ENCODE results near the gene CA5A. TPM values are rescaled to one million over a fixed set of nuclear protein-coding genes. Genes with fewer than 3 reads are reported as not detected.

Gene CA5A
- total and polyA plus RNA-seq, 2 of the 13 experiments (the other 11 are each of a cell fraction or from before 2014, with no cell fraction given) = 66.8 to 106 TPM

DNA sequence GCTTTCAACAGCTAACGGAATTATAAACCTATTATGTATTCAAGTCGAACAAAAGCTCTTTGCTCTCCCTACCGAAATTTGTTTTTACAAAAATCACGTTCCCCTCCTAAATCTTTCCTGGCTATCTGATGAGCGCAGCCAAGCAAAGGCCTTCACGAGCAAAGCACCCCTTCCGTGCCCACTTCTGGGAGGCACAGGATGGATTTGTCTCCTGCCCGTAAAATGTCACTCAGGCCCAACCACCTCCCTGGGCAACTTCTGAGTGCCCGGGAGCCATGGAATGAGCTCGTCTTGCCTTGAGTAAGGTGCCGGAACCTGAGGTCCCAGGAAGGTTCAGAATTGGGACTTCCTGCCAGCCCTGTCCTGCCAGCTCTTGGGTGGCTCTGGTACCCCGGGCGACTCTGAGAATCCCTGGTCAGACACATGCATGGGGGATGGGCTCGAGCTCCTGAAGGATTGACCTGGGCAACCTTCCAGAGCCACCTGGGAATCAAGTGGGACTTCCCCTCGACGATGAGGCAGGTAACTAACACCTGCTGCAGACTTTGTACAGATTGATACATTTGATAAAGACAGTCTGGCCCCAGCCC, 86.8 kb downstream of the CA5A start (continued):
- peak; percentile 25; the same call in 1 of the 2 replicates for TF ChIP-seq SNAI1 (CRISPR knock-in tag; IDR thresholded peaks at IDR 0.05; ENCODE audit: borderline replicate concordance)
- no peak for TF ChIP-seq ZNF749 (CRISPR knock-in tag; IDR thresholded peaks at IDR 0.05; ENCODE audit: borderline replicate concordance)
- TF ChIP-seq, protein P1, sequence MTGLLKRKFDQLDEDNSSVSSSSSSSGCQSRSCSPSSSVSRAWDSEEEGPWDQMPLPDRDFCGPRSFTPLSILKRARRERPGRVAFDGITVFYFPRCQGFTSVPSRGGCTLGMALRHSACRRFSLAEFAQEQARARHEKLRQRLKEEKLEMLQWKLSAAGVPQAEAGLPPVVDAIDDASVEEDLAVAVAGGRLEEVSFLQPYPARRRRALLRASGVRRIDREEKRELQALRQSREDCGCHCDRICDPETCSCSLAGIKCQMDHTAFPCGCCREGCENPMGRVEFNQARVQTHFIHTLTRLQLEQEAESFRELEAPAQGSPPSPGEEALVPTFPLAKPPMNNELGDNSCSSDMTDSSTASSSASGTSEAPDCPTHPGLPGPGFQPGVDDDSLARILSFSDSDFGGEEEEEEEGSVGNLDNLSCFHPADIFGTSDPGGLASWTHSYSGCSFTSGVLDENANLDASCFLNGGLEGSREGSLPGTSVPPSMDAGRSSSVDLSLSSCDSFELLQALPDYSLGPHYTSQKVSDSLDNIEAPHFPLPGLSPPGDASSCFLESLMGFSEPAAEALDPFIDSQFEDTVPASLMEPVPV (CRISPR knock-in tag; IDR thresholded peaks at IDR 0.05) = no peak
- TF ChIP-seq ZNF484 (CRISPR knock-in tag; IDR thresholded peaks at IDR 0.05; ENCODE audit: borderline replicate concordance, low read depth) = no peak
- TF ChIP-seq PCBP1 (IDR thresholded peaks at IDR 0.05; ENCODE audit: borderline replicate concordance, low read depth, low read length) = peak; percentile 15; the same call in 1 of the 2 replicates
- TF ChIP-seq RBM39 (IDR thresholded peaks at IDR 0.05; ENCODE audit: low read depth, low read length, poor library complexity, severe bottlenecking) = no peak
- no peak for TF ChIP-seq ZNF775 (CRISPR knock-in tag; IDR thresholded peaks at IDR 0.05; ENCODE audit: borderline replicate concordance)
- no peak for TF ChIP-seq HNRNPH1 (optimal IDR thresholded peaks at IDR 0.05; ENCODE audit: low read depth, low read length)
- TF ChIP-seq, protein P2, sequence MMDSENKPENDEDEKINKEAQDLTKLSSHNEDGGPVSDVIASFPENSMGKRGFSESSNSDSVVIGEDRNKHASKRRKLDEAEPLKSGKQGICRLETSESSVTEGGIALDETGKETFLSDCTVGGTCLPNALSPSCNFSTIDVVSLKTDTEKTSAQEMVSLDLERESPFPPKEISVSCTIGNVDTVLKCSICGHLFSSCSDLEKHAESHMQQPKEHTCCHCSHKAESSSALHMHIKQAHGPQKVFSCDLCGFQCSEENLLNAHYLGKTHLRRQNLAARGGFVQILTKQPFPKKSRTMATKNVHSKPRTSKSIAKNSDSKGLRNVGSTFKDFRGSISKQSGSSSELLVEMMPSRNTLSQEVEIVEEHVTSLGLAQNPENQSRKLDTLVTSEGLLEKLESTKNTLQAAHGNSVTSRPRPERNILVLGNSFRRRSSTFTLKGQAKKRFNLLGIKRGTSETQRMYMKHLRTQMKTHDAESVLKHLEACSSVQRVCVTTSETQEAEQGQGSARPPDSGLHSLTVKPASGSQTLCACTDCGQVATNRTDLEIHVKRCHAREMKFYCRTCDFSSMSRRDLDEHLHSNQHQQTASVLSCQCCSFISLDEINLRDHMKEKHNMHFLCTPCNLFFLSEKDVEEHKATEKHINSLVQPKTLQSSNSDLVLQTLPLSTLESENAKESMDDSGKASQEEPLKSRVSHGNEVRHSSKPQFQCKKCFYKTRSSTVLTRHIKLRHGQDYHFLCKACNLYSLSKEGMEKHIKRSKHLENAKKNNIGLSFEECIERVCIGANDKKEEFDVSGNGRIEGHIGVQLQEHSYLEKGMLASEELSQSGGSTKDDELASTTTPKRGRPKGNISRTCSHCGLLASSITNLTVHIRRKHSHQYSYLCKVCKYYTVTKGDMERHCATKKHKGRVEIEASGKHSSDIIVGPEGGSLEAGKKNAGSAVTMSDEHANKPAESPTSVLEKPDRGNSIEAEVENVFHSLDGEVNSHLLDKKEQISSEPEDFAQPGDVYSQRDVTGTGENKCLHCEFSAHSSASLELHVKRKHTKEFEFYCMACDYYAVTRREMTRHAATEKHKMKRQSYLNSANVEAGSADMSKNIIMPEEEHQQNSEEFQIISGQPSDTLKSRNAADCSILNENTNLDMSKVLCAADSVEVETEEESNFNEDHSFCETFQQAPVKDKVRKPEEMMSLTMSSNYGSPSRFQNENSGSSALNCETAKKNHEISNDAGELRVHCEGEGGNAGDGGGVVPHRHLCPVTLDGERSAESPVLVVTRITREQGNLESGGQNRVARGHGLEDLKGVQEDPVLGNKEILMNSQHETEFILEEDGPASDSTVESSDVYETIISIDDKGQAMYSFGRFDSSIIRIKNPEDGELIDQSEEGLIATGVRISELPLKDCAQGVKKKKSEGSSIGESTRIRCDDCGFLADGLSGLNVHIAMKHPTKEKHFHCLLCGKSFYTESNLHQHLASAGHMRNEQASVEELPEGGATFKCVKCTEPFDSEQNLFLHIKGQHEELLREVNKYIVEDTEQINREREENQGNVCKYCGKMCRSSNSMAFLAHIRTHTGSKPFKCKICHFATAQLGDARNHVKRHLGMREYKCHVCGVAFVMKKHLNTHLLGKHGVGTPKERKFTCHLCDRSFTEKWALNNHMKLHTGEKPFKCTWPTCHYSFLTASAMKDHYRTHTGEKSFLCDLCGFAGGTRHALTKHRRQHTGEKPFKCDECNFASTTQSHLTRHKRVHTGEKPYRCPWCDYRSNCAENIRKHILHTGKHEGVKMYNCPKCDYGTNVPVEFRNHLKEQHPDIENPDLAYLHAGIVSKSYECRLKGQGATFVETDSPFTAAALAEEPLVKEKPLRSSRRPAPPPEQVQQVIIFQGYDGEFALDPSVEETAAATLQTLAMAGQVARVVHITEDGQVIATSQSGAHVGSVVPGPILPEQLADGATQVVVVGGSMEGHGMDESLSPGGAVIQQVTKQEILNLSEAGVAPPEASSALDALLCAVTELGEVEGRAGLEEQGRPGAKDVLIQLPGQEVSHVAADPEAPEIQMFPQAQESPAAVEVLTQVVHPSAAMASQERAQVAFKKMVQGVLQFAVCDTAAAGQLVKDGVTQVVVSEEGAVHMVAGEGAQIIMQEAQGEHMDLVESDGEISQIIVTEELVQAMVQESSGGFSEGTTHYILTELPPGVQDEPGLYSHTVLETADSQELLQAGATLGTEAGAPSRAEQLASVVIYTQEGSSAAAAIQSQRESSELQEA (CRISPR knock-in tag; IDR thresholded peaks at IDR 0.05; ENCODE audit: not compliant biosample characterization) = peak; percentile 11
- no peak for TF ChIP-seq ZNF547 (CRISPR knock-in tag; IDR thresholded peaks at IDR 0.05)
- TF ChIP-seq, protein P3, sequence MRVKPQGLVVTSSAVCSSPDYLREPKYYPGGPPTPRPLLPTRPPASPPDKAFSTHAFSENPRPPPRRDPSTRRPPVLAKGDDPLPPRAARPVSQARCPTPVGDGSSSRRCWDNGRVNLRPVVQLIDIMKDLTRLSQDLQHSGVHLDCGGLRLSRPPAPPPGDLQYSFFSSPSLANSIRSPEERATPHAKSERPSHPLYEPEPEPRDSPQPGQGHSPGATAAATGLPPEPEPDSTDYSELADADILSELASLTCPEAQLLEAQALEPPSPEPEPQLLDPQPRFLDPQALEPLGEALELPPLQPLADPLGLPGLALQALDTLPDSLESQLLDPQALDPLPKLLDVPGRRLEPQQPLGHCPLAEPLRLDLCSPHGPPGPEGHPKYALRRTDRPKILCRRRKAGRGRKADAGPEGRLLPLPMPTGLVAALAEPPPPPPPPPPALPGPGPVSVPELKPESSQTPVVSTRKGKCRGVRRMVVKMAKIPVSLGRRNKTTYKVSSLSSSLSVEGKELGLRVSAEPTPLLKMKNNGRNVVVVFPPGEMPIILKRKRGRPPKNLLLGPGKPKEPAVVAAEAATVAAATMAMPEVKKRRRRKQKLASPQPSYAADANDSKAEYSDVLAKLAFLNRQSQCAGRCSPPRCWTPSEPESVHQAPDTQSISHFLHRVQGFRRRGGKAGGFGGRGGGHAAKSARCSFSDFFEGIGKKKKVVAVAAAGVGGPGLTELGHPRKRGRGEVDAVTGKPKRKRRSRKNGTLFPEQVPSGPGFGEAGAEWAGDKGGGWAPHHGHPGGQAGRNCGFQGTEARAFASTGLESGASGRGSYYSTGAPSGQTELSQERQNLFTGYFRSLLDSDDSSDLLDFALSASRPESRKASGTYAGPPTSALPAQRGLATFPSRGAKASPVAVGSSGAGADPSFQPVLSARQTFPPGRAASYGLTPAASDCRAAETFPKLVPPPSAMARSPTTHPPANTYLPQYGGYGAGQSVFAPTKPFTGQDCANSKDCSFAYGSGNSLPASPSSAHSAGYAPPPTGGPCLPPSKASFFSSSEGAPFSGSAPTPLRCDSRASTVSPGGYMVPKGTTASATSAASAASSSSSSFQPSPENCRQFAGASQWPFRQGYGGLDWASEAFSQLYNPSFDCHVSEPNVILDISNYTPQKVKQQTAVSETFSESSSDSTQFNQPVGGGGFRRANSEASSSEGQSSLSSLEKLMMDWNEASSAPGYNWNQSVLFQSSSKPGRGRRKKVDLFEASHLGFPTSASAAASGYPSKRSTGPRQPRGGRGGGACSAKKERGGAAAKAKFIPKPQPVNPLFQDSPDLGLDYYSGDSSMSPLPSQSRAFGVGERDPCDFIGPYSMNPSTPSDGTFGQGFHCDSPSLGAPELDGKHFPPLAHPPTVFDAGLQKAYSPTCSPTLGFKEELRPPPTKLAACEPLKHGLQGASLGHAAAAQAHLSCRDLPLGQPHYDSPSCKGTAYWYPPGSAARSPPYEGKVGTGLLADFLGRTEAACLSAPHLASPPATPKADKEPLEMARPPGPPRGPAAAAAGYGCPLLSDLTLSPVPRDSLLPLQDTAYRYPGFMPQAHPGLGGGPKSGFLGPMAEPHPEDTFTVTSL (CRISPR knock-in tag; IDR thresholded peaks at IDR 0.05; ENCODE audit: borderline replicate concordance) = peak; percentile 36; the same call in 1 of the 2 replicates
- TF ChIP-seq ZNF598 (CRISPR knock-in tag; IDR thresholded peaks at IDR 0.05; ENCODE audit: borderline replicate concordance) = 0 out of 2 replicates have a peak, but pooled peaks have one; percentile 26
